GM19035 (cell line): ENCODE data around the gene LRRC3C.
"Not testable (repeated sequence)": the region's sequence is repeated elsewhere in the genome, so short reads cannot be mapped to it uniquely, and the experiment has no call there.

ENCODE experiments used
- ATAC-seq: cut with Tn5 transposase; IDR thresholded peaks from one replicate; pipeline ENCODE4 v1.9.1; 2021; ENCODE audit not compliant: unreplicated experiment

LRRC3C gene

DNA sequence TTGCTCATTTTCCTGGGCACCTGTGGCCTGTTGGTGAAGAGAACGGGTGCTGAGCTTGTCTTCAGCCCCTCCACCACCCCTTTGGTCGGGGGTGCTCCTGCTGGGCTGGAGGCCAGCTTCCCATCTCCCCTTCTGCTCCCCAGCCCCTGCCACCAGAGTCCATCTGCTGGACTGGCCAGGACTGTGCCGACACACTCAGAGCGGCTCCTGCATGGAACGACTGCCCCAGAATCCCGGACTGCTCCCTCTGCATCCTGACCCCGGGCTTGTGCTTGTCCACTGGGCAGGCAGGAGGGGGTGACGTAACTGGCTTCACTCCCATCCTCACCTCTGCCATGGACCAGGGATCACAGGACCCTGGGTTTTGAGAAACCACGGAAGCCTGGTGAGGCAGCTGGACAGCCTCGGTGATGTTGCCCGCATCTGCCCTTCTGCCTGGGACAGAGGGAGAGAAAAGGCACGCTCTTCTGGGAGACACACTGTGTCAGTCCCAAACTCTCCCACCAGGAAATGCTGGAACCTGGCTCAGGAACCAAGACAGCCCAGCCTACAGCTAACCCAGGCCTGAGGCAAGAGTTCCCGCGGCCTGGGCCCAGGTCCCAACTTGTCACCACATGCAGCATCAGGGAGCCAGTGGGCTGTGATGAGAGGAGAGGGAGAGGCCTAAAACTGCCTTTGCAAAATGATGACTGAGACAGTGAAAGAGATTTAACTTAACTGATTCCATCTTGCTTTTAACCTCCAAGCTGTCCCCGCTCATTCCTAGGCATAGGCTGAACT lies 19.2 kb downstream of the LRRC3C start:
- ATAC-seq: no peak

DNA sequence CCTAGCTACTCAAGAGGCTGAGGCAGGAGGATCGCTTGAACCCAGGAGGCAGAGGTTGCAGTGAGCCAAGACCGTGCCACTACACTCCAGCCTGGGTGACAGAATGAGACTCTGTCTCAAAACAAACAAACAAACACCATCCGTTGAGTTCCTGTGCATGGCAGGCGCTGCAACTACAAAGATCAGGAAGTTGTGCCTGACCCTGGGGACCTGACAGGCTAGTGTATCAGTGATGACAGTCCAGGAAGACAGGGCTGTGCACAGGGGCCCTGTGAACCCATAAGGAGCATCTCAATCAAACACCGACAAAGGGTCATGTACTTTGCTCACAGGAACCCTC lies 20.9 kb downstream of the LRRC3C start:
- ATAC-seq: not testable (repeated sequence)

DNA sequence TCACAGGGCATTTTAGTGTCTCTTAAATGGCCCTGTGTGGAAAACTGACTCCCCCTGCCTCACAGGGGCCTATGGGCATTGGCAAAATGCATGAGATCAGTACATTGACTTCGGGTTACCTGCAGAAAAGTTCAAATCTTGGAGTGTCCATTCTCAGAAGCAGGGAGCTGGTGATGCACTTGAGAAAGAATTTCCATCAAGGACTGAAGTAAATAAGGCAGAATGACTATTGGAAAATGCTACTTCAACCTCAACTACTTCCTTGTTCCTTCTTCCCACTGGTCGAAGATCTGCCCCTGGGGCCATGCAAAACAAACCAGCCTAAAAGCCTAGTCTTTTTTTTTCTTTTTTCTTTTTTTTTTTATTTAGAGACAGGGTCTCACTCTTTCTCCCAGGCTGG lies 21.5 kb downstream of the LRRC3C start:
- ATAC-seq: no peak

- ATAC-seq: no peak
Observed at GRCh38 chr17:39950871-39951348, 23.4 kb downstream of the LRRC3C start.

GRCh38 chr17:39951924-39952679 lies 24.6 kb downstream of the LRRC3C start:
- ATAC-seq: no peak

DNA sequence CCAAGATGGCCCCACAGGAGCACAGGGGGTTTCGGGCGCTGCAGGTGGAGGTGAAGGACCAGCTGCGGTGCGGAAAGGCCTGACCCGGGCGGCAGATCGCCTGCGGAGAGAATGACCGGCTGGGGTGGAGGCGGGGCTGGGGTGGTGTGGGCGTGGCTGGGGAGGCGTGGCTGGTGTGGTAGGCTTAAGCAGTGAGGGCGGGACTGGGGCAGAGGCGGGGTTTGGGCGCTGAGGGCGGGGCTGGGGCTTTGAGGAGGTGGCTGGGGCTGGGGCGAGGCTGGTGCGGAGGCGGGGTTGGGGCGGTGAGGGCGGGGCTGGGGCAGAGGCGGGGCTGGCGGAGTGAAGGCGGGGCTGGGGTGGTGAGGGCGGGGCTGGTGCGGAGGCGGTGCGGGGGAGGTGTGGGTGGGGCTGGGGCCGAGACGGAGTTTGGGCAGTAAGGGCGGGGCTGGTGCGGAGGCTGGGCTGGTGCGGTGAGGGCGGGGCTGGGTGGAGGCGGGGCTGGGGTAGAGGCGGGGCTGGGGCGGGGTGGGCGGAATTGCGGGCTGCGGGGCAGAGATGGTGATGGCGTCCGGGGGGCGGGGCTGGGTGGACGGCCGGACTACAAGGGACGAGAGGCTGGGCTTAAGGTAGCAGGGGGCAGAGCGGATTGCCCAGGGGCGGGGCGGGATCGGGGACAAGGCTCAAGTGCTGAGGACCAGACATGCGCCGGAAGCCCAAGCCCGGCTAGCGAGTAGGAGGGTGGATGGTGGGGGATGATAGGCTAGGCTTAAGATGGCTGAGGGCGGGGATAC lies 25.3 kb downstream of the LRRC3C start:
- peak; percentile 62 for ATAC-seq

DNA sequence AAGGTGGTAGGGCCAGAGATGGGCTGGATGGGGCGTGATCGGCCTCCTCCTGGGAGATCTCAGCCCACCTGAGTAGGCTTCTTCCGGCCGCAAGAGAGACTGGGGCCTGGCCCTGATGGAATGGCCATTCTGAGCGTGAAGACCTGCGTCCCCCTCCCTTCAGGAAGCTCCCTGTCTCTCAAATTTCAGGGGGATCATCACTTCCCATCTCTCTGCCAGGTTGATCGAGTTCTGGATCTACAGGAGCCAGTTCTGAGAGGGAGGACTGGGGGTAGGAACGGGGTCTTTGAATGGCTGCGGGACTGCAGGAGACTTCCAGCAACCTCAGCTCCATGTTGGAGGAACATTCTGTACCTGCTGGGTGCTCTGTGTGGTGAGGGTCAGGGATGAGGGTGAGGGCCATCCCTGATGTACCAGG lies 25.9 kb downstream of the LRRC3C start:
- ATAC-seq: no peak

- no peak for ATAC-seq
Observed at GRCh38 chr17:39954876-39955275, 27.3 kb downstream of the LRRC3C start.

DNA sequence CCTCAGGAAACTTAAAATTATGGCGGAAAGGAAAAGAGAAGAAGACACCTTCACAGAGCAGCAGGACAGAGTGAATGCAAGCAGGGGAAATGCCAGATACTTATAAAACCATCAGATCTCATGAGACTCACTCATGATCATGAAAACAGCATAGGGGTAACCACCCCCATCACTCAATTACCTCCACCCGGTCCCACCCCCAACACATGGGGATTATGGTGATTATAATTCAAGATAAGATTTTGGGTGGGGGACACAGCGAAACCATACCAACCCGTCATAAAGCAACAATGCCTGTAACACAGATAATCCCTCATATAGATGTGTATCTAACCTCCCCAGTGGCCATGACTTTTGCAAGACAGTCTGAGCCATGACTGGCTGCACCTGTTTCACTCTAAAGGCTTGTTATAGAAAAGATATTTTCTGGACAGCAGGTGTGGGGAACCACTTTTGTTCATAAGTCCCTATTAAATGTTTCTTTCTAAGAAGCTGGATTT lies 28.2 kb downstream of the LRRC3C start:
- ATAC-seq: no peak

DNA sequence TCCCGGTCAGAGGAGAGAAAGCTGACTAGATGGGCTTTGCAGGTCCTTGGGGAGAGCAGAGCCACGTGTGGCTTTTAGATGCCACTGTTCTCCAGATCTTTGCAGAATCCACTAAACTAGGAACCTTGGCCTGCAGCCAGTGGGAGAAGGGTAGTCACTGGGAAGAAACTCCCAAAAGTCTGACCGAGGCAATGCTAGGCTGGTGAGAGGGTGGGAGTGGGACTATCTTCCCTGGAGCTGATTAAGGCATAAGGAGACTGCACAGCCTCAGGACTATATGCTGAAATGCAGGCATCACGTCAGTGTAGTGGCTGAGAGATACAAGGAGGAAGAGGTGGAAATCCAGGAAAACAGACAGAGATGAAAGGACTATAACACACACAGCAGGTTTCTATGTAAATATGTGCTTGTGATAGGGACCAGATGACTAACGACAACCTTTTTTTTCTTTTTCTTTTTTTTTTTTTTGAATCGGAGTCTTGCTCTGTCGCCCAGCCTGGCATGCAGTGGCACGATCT lies 33.1 kb downstream of the LRRC3C start:
- no peak for ATAC-seq

DNA sequence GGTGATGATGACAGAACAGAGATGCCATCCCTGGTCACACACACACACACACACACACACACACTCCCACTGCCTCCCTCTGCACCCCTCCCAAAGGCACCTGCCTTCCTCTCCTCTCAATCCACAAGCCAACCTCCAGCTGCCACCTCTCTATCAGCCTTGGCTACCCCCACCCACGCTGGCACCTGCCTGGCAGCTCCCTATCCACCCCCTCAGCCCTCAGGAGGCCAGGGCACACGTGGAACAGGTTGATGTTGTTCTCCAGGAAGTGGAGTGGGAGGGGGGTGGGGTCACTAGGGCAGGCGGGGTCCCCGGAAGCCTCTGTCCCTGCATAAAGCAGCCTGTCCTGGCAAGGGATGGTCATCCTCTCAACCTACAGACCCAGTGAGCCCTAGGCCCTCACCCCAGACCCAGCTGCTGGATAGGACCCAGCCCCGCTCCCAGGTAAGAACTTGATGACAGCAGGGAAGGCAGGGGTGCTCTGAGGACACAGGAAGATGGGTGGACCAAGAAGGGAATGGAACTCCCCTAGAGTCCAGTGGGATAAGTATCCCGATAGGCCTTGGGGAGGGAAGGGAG lies 35.2 kb downstream of the LRRC3C start, which contains the start of gene GSDMA:
GSDMA (plus strand) TSS at position 363 of the 579 bp plus-strand sequence. CDS start 2,684 bp downstream, outside the sequence.
- no peak for ATAC-seq

GRCh38 chr17:39963829-39964228 lies 36.3 kb downstream of the LRRC3C start:
- ATAC-seq: no peak

DNA sequence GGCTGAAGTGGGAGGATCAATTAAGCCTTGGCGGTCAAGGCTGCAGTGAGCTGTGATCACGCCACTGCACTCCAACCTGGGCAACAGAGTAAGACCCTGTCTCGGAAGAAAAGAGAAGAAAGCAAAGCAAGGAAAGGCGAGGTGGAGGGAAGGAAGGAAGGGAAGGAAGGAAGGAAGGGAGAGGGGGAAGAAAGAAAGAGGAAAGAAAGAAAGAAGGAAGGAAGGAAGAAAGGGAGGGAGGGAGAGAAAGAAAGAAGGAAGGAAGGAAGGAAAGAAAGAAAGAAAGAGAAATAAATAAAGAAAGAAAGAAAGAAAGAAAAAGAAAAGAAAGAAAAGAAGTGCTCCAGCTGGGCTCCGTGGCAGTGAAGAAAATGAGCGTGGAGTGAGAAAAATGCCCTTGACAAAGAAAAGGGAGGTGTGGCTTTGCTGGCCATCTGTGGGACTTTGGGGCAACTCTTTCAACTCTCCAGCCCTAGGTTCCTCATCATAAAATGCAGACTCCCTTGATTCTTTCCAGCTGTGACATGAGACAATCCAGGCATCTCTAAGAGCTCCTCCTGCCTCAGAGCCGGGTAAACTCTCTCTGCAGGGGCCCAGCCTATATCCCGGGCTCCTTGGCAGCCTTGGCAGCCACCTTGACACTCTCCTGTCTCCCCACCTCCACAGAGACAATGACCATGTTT lies 37.6 kb downstream of the LRRC3C start:
- no peak for ATAC-seq

GRCh38 chr17:39966771-39967170 lies 39.2 kb downstream of the LRRC3C start:
- no peak for ATAC-seq

DNA sequence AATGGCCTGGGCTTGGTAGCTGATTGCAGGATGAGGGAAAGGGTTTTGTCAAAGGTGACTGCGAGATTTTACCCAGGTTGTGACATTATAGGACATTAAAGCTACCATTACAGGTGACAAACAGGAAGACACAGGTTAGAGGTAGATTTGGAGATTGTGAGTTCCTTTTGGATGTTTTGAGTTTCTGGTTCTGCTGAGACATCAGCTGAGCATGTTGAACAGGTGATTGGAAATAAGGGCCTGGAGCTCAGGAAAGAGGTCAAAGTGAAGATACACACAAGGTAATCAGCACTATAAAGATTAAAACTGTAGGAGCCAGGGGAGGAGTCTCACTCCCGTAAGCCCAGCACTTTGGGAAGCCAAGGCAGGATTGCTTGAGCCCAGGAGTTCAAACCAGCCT lies 41.2 kb downstream of the LRRC3C start:
- ATAC-seq: no peak

DNA sequence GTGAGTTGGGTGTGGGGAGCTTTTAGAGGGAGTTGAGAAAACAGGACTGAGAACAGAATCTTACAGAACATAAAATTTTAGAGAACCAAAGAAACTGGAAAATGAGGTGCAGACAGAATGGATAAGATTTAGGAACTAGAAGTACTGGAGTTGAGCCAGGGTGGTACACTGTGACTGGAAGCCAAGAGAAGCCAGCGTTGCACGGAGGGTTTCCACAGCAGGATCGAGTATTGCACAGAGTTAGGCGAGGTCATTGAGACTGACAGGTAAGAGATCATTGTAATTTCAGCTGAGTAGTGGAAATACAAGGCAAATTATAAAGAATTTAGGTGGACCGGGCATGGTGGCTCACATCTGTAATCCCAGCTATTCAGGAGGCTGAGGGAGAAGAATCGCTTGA lies 41.8 kb downstream of the LRRC3C start:
- no peak for ATAC-seq

DNA sequence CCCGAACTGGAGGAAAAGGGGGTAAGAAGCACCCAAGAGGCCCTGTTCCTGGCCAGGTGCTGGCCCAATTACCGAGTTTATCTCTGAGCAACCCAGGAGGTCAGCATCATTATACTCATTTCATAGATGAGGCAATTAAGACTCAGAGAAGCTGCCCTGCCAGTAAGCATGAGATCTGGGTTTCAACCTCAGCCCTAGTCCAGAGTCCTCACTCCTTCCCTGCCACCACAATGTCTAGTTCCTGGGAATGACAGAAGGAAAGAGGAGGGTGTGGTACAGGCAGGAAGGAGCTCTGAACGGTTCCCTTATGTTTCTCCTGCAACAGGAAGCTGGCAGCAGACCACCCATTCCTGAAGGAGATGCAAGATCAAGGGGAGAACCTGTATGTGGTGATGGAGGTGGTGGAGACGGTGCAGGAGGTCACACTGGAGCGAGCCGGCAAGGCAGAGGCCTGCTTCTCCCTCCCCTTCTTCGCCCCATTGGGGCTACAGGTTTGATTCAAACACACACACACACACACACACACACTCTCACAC lies 42.7 kb downstream of the LRRC3C start:
- ATAC-seq: no peak

- no peak for ATAC-seq
Observed at GRCh38 chr17:39971076-39971603, 43.6 kb downstream of the LRRC3C start.

GRCh38 chr17:39972271-39972670 lies 44.7 kb downstream of the LRRC3C start:
- no peak for ATAC-seq

GRCh38 chr17:39973496-39973895 lies 46.0 kb downstream of the LRRC3C start:
- ATAC-seq: no peak
